ENCODE results near the gene CHGA.

GRCh38 chr14:92906420-92906819 is 16.5 kb upstream of the CHGA start:
- TF ChIP-seq EP300 (IDR thresholded peaks at IDR 0.05) (no peak), CTCF (IDR thresholded peaks at IDR 0.05) (no peak), POLR2AphosphoS5 (IDR thresholded peaks at IDR 0.05) (no peak), POLR2A (IDR thresholded peaks at IDR 0.05) (no peak)
